NCI-H2171 treated with DMSO at 0.1 percent for 48 hours (cell line): ENCODE data around the gene TDRD10.

ENCODE experiments used
- DNase-seq: peaks from one replicate; lab custom pipeline; 2025; lab: John Stamatoyannopoulos, UW

The TDRD10 gene, protein sequence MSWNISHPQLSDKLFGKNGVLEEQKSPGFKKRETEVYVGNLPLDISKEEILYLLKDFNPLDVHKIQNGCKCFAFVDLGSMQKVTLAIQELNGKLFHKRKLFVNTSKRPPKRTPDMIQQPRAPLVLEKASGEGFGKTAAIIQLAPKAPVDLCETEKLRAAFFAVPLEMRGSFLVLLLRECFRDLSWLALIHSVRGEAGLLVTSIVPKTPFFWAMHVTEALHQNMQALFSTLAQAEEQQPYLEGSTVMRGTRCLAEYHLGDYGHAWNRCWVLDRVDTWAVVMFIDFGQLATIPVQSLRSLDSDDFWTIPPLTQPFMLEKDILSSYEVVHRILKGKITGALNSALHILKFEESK

DNA sequence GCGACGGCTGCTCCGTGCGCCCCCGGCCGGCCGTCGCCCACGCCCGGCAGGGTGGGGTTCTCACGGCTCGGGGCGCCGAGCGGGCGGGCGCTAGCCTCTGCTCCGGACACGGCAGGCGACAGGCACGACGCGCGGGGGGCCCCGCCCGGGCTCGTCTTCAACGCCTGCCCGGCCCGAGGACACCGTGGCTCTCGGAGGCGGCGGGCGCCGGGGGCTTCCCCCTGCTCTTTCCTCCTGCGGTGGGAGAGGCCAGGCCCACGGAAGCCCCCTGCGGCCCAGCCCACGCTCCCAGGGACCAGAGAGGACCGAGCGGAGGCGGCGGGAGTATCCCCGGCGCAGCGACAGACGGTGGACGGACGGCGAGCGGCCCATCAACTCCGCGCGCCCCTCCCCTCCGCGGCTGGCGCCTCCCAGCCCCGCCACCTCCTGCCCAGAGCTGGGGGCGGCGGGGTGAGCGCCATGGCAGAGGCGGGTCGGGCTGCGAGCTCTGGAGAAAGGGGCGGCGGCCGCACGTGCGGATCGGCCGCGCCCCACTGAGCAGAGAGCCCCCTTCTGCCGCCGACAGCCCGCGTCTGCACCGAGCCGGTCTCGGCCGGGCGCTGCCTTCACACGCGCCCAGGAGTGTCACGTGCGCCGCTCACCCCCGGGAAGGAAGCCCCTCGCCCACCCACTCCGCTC, at the start of gene TDRD10, which contains the start of gene SHE:
Gene TDRD10 (plus strand): TSS at position 154 of the 678 bp plus-strand sequence. CDS start 4,685 bp downstream, outside the sequence.
Gene SHE (minus strand): TSS at position 347 of the 678 bp plus-strand sequence. CDS start 386 bp downstream, outside the sequence.
- DNase-seq = no peak

DNA sequence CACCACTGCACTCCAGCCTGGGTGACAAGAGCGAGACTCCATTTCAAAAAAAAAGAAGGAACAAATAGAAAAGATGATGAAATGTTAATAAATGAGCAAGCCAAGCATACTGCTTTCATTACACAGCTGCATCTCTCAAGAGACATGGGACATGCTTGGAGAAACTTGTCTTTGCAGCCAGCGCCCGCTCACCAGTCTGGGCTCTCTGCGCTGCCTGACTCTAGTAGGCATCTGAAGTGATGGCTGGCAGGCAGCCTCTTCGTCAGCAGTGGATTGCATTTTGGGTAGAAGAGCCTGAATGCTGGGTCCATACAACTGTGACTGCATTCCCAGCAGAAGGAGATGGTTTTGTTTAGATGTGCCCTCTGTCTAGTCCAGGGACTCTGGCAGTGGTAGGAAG, 48.9 kb upstream of the TDRD10 start:
- DNase-seq = no peak

DNA sequence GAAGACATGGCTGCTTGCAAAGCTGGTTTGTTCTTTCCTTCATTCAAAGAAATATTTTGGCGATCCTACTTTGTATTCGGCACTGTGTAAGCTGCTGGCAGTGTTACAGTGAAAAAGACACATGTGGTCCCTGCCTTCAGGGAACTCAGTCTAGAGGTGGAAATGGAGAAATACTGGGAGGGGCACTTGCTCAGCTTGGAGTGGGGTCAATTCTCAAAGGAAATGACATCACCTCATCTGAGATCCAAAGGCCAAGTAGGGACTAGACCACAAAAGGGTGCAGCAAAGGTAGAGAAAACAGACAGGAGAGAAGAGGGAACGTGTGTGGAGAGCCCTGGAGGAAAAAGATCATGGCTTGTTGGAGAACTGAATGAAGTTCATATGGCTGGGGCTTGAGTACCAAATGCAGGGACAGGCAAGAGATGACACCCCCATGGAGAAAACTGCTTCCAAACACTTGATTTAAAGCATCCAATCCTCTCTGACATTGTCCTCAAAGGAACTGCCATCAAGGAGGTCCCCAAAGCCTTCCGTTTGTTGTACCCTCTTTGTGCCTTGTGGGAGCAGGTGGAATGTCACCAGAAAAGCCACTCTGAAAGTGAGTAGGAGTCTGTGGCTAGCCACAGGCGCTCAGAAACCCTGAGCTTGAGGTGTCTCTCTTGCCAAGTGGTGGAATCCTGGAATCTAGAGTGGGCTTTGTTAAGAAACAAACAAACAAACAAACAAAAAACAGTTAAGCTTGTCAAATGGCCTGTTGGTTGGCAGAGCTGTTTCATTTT, 48.3 kb upstream of the TDRD10 start:
- no peak for DNase-seq

DNA sequence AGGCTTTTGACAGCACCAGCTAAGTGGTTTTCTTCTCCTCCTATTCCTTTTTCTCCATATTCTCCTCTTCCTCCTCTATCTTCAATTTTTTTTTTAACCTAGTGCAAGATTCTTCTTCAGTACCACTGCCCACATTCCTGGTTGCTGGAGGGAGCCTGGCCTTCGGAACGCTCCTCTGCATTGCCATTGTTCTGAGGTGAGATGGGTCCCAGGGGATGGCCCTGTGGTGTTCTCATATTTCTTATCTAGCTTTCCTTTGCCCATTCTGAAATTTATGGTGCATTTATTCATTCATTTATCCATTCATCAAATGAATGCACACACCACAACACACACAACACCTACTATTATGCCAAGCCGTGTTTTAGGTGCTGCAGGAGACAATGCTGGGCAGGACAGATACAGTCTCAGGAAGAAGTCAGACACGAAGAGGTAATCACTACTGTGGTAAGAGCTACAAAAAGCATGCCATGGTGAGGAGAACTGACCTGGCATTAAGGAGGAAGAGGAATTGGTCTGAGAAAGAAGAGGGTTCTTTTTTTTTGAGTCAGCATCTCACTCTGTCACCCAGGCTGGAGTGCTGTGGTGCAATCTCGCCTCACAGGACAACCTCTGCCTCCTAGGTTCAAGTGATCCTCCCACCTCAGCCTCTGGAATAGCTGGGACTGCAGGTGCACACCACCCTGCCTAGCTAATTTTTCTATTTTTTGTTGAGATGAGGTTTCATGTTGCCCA, 47.5 kb upstream of the TDRD10 start:
- DNase-seq = peak; percentile 43

DNA sequence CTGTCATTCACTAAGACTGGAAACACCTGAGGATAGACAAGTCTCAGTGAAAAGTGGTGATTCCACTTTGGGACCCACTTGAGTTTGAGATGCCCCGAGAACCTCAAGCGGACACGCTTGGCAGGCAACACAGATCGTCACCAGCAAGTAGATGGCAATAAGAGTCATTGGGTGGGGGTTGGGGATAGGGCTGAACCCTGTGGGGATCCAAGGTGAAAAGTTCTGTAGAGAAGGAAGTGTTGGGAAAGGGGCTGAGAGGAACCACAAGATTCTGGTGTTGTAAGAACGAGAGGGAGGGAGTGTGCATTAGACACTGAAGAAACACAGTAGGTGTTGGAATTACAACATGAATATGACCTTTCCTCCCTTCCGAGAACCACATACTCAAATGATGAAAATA, 45.4 kb upstream of the TDRD10 start:
- no peak for DNase-seq

DNA sequence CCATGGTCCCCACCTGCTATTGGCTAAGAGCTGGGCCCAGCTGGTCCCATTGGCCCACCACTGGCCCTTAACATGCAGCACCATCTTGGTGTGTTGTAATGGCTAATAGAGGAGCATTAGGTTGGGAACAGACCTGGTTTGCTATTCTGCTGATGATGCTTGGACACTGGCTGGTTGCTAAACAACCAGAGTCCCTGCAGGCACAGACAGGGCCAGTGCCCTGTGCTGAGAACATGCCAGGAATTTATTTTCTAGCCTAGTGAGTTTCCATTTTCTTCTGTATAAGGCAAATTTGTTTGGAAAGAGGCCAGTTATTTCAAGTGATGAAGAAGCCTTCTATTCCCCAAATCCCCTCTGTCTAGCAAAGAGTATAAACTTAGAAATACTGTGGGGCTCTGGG, 42.9 kb upstream of the TDRD10 start:
- DNase-seq = no peak

DNA sequence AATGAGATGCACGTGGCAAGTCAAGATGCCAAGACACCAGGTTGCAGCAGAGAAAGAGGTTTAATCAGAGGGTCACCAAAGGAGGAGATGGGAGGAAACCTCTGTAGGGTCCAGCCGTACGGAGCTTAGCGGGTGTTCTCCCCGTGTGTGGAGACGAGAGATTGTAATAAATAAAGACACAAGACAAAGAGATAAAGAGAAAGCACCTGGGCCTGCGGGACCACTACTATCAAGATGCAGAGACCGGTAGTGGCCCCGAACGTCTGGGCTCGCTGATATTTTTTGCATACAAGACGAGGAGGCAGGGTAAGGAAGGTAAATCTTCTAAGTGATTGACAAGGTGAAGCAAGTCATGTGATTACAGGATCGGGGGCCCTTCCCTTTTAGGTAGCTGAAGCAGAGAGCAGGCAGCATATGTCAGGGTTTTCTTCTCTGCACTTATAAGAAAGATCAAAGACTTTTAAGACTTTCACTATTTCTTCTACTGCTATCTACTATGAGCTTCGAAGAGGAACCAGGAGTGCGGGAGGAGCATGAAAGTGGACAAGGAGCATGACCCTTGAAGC, 41.2 kb upstream of the TDRD10 start:
- DNase-seq = no peak

DNA sequence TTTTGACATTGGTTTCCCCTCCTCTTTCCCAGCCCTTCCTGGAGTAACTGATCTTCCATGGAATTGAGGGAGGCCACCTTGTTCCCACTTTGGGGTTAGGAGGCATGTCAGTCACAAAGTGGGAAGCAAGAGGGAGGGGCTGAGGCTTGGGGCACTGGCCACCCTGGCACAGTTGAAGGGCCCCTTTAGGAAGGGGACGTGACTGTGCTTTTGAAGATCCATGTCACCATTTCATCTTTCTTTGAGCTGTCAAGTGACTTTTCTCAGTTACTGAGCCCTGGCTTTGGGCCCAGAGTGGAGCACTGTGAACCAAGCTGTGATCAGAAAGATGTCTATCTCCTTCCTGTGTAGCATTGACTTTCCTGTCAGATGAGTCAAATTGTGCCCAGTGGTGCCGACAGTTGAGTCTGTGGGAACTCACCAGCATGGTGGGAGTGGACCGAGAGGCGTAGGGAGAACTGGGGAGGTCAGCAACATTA, 38.5 kb upstream of the TDRD10 start:
- DNase-seq = no peak

DNA sequence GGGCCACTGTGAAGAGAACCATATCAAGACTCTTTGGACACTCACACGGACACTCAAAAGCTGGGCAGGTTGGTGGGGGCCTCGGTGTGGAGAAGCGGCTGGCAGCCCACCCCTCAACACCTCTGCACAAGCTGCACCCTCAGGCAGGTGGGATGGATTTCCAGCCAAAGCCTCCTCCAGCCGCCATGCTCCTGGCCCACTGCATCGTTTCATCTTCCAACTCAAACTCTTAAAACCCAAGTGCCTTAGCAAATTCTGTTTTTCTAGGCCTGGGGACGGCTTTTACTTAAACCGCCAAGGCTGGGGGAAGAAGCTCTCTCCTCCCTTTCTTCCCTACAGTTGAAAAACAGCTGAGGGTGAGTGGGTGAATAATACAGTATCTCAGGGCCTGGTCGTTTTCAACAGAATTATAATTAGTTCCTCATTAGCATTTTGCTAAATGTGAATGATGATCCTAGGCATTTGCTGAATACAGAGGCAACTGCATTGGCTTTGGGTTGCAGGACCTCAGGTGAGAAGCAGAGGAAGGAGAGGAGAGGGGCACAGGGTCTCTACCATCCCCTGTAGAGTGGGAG, 36.3 kb upstream of the TDRD10 start:
- no peak for DNase-seq

DNA sequence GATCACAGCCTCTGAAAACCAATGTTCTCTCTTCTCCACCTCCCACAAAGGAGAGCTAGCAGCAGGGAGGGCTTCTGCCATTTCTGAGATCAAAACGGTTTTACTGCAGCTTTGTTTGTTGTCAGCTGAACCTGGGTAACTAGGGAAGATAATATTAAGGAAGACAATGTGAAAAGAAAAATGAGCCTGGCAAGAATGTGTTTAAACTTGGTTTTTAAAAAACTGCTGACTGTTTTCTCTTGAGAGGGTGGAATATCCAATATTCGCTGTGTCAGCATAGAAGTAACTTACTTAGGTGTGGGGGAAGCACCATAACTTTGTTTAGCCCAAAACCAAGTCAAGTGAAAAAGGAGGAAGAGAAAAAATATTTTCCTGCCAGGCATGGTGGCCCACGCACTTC, 35.8 kb upstream of the TDRD10 start:
- DNase-seq = no peak

DNA sequence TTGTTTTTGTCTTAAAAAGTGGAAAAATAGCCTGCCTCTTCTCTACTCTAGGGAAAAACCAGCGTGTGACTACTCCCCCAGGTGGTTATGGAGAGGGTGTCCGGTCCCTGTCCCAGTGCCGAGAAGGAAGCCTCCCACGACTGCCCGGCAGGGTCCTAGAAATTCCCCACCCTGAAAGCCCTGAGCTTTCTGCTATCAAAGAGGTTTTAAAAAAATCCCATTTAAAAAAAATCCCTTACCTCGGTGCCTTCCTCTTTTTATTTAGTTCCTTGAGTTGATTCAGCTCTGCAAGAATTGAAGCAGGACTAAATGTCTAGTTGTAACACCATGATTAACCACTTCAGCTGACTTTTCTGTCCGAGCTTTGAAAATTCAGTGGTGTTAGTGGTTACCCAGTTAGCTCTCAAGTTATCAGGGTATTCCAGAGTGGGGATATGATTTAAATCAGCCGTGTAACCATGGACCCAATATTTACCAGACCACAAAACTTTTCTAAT, 35.0 kb upstream of the TDRD10 start:
- no peak for DNase-seq

DNA sequence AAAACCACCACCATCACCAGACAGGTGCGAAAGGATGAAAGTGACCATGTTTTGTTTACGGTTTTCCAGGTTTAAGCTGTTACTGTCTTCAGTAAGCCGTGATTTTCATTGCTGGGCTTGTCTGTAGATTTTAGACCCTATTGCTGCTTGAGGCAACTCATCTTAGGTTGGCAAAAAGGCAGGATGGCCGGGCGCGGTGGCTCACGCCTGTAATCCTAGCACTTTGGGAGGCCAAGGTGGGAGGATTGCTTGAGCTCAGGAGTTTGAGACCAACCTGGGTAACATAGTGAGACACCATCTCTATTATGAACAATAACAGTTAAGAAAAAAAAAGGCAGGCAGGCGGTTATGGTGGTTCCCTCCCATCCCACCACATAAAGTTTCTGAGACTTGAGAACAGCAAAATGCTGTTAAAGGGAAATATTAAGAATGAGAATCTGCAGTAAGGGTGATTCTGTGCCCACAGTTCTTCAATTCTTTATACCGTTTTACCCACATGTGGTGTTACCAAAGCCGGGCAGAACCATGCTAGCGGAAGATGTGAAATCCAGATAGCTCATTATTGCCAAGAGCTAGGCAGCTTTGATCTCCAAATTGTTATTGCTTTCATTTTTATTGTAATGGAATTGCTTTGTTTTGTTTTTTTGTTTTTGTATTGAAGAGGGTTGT, 34.5 kb upstream of the TDRD10 start:
- DNase-seq = no peak

DNA sequence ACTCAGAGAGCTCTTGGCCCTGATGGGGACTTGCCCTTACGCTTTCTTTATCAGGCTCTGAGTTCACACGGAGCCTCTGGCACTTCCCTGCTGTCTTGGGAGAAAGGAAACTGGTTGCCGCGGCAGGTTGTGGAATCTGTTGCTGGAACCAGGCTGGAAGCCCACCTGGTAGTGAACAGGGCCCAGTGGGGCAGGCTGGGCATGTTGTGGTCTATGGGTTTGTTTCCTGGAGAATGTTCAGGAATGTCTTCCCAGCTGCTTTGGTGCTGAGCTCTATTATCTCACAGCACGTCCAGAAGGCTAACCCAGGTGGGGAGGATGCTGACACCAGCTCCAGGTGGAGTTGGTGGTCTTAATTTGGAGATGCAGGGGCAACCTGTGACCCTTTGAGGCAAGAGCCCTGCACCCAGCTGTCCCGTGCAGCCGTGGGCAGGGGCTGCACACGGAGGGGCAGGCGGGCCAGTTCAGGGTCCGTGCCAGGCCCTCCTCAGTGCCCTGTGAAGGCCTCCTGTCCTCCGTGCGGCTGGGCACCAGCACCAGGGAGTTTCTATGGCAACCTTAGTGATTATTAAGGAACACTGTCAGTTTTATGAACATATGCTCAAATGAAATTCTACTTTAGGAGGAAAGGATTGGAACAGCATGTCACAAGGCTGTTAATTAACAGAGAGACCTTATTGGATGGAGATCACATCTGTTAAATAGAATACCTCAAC, 33.3 kb upstream of the TDRD10 start:
- peak; percentile 43 for DNase-seq

DNA sequence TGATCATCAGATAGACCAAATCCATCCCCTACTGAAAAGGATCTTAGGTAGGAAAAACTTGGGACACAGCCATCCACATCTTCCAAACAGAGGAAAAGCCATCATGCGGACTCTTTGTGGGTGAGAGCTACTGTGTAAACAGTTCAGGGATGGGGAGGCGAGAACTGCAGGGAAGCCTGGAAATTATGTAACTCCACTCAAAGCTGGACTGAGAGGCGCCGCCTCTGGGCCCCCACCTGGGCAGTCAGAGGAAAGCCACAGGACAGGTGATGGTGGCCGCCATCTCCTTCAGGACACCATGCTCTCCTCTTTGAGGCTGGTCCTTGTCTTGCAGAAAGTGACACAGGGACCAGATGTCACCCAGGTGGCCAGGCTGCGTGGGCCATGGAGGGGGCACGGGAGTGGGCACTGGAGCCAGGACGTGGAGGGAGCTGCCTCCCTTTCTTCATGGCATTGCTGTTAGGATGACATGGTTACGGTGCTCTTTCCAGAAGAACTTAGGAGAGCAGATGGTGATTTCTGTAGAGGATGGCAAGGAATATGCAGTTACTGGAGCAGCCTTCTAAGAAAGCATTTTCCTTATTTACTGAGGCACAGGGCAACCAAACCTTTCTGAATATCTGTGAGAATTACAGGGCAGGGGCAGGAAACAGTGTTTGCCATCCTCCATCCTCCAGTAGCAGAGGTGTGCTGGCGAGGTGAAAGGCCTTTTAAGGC, 32.0 kb upstream of the TDRD10 start:
- DNase-seq = no peak

DNA sequence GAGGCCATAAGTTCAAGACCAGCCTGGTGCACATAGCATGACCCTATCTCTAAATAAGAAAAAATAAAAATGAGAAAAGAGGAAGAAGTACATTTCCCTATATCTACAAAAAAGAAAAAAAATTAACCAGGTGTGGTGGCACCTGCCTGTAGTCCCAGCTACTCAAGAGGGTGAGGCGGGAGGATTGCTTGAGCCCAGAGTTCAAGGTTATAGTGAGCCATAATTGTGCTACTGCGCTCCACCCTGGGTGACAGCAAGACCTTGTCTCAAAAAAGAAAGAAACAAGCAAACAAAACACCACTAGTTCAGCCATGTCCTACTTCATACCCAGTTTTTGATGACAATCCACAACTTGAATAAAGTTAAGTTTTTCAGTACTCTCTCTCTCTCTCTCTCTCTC, 30.7 kb upstream of the TDRD10 start:
- no peak for DNase-seq

DNA sequence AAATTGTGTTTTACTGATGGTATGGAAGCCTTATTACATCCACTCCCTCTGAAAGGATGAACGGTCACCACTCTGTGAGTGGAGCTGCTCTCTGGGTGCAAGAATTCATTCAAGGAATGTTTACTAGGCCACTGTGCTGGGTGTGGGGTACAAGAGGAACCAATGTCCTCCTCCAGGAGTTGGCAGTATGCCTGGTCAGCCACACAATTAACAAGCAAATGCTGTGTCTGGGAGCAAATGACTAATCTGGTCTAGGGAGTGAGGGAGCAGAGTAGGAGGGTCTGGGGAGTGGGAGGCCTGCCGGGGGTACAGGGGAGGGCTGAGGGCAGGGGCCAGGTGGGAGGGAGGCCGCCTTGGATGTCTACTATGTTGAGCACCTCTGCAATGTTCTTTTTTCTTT, 27.2 kb upstream of the TDRD10 start:
- no peak for DNase-seq

DNA sequence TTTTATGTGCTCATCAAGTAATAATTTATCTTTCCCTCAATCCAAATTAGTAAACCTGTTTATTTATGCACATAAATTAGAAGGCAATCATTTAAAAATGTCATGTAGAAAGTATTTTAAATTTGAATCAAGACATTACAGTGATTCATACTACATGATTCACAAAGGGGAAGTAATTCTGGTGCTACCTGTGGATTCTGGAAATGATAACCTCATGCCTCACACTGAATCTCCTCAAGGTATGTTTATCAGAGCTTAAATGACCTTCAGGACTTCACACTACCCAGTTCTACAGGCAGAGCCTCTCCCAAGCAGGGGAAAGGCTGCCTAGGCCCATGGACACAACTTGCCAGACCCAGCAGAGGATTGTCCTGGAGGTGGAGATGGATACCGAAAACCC, 25.2 kb upstream of the TDRD10 start:
- DNase-seq = no peak

DNA sequence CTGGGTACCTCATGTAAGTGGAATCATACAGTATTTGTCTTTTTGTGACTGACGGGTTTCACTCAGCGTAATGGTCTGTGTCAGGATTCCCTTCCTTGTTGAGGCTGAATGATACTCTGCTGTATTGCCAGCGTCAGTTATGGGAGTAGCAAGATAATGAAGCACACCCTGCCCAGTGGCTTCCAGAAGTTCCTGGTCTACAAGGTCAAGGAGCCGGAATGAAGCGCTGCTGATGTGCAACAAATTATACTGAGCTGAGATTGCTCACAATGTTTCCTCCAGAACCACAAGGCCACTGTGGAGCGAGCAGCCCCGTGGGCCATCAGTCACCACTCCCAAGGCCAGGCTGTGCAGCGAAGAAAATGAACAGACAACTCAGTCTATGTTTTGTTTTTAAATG, 24.0 kb upstream of the TDRD10 start:
- no peak for DNase-seq

DNA sequence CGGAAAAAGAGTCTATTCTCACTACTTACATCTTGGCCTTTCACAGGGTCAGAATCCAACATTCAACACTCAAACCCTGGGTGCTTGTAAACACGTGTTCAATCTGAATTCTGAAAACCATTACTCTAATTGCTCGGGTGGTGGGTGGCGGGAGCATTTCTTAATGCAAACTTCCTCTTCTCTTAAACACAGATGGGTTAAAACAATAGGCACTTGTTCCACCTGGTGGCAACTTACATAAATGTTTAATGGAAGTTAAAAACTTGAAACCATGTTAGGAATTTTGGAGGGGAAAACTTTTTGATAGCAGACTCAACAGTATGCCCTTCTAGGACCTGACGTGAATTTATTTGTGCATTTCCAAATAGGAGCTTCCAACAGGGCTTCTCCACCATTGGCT, 23.4 kb upstream of the TDRD10 start:
- DNase-seq = no peak
